ENCODE results near the gene NMT2.

NMT2 gene

GRCh38 chr10:15092855-15093408, 75.6 kb downstream of the NMT2 start:
- no peak for DNase-seq (ENCODE audit: low spot score)

GRCh38 chr10:15091418-15091817, 77.1 kb downstream of the NMT2 start:
- no peak for DNase-seq (ENCODE audit: low spot score)

- peak; percentile 73 for DNase-seq (ENCODE audit: low spot score)
These were observed 79.8 kb downstream of the NMT2 start, which contains the start of gene ACBD7 for GRCh38 chr10:15088428-15089261. Gene ACBD7 (minus strand): TSS chr10:15088776. CDS start chr10:15088728, 48 bp downstream.

- peak; percentile 48 for DNase-seq (ENCODE audit: low spot score)
These were observed 84.0 kb downstream of the NMT2 start for GRCh38 chr10:15084502-15084922.

- no peak for DNase-seq (ENCODE audit: low spot score)
These were observed 84.6 kb downstream of the NMT2 start for GRCh38 chr10:15083674-15084501.

- DNase-seq (ENCODE audit: low spot score) = no peak
These were observed 93.1 kb downstream of the NMT2 start for GRCh38 chr10:15075421-15075820.

- no peak for DNase-seq (ENCODE audit: low spot score)
These were observed 96.1 kb downstream of the NMT2 start for GRCh38 chr10:15072358-15072757.

GRCh38 chr10:15069230-15069629, 99.3 kb downstream of the NMT2 start:
- no peak for DNase-seq (ENCODE audit: low spot score)

GRCh38 chr10:15068802-15069201, 99.7 kb downstream of the NMT2 start:
- no peak for DNase-seq (ENCODE audit: low spot score)

GRCh38 chr10:15067154-15067553, 101.3 kb downstream of the NMT2 start:
- DNase-seq (ENCODE audit: low spot score) = no peak

- DNase-seq (ENCODE audit: low spot score) = no peak
These were observed 107.9 kb downstream of the NMT2 start for GRCh38 chr10:15060638-15061037.

- DNase-seq (ENCODE audit: low spot score) = no peak
These were observed 108.6 kb downstream of the NMT2 start for GRCh38 chr10:15059914-15060313.

GRCh38 chr10:15058689-15059088, 109.8 kb downstream of the NMT2 start:
- no peak for DNase-seq (ENCODE audit: low spot score)
